ENCODE results near the gene ZNF234.

DNA sequence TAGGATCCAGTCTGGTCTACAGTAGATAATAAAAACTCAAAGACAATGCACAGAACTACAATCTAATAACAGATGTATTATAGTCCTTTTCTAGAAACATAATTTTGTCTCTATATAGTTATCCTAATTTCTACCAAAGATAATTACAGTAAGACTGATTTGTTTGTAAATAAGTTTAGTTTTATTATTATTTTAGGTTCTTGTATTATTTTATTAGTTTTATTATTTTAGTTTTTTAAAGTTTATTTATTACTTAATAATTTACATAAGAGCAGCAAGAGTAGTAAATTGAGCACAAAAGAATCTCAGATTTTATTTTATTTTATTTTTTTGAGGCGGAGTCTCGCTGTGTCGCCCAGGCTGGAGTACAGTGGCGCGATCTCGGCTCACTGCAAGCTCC is 48.7 kb downstream of the ZNF234 start:
- TF ChIP-seq, protein P1, sequence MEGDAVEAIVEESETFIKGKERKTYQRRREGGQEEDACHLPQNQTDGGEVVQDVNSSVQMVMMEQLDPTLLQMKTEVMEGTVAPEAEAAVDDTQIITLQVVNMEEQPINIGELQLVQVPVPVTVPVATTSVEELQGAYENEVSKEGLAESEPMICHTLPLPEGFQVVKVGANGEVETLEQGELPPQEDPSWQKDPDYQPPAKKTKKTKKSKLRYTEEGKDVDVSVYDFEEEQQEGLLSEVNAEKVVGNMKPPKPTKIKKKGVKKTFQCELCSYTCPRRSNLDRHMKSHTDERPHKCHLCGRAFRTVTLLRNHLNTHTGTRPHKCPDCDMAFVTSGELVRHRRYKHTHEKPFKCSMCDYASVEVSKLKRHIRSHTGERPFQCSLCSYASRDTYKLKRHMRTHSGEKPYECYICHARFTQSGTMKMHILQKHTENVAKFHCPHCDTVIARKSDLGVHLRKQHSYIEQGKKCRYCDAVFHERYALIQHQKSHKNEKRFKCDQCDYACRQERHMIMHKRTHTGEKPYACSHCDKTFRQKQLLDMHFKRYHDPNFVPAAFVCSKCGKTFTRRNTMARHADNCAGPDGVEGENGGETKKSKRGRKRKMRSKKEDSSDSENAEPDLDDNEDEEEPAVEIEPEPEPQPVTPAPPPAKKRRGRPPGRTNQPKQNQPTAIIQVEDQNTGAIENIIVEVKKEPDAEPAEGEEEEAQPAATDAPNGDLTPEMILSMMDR (IDR thresholded peaks at IDR 0.05): no peak
- TF ChIP-seq POLR2A (IDR thresholded peaks at IDR 0.05): no peak

Measured in heart left ventricle (tissue), 13 donors.